Head of caudate nucleus (tissue), 42 donors: ENCODE results near the gene KRT80.
A peak's percentile ranks its signal among the peaks of the same experiment; 100 is the strongest.

Experiments used
- DNase-seq, 42 donors: peaks; one replicate each; pipeline versions ENCODE4 v3.0.0 to v3.0.0-alpha.2; 2020 to 2021; ENCODE audit warnings: mixed read lengths in 7 of 42
- intact Hi-C: fragments of 100-400 bp; cut with DNase I; formaldehyde crosslinking; loops from one replicate; pipeline ENCODE4 v1.15.0; 2022

Gene KRT80

DNA sequence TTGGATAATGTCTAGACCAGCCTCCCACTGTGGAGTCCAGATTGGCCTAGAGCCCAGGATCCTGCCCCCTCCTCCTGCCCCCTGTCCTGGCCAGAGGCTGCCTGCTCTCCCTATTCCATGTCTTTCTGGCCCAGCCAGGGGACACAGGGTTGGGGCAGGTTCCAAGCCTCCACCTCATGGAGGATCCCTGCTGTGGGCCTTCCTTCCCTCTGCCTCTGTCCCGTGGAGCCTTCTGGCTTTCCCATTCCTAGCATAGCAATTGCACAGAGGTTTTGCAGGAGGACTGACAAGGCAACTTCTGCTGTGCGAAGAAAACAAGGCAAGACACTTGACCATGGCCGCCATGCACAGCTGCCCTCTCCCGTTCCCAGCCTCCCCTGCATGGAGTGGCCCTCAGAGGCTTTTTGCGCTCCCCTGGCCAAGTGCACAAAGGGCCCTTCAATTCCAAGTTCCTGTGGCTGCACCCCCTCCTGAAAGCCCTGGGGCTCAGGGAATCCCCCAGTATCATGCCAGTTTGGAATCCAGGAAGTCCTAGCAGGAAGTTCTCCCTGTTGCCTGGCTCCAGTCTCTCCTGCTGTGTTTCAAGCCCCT, 42.1 kb downstream of the KRT80 start:
- intact Hi-C loops = loop anchor here (10.0 kb wide), 1 partner anchor 825 kb away; no protein-coding TSS in a partner anchor
- no peak for DNase-seq

DNA sequence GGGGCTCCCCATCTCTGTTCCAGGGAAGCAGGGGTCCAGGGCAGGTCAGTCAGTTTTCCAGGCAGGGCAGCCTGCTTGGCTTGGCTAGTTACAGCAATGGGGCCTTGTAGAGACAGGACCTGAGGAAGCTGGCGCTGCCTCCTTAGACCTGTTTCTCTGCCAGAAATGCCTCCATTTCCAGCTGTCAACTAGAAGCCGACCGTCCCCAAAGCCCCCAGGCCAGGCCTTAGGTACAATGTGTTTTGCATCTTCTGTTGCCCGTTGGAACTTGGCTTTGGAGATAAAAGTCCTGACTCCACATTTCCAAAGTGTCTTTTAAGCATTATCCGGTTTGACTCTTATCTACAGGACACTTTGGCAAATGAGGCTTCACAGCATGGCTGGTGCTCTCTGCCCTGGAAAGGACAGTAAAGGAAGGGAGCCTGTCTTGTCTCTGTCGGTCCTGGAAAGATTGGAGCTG, 42.6 kb downstream of the KRT80 start:
- intact Hi-C loops = loop anchor here (10.0 kb wide), 1 partner anchor 826 kb away; no protein-coding TSS in a partner anchor

DNA sequence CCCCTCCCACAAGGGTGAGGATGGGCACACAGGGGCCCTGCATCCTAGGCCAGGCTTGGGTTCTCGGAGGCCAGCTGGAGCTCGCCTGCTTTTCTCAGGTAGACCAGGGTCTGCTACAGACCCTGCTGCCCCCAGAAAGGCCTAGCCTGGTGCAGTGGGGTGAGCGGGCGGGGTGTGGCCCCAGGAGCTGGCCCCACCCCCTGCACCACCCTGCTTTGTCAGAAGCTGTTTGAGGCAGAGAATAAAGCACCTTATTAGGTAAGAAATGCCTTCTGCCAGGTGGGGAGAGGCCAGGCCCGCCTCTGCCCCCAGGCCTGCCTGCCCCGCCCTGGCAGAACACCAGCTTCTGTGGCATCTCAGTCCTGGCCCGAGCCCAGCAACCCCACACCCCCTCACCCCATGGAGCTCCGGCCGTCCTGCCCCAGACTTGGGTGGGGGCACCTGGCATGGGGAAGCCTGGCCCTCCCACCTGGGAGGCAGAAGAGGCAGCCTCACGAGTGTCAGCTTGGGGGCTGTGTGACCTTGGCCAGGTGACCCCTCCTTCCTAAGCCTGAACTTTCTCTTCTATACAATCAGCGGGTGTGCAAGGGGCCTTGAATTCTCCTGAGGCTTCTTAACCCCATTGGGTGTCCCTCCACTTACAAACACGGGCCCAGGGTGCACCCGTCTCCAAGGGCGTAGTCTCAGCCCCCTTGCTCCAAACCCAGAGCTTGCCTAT, 43.2 kb downstream of the KRT80 start:
- DNase-seq = no peak
- intact Hi-C loops = loop anchor here (10.0 kb wide), 1 partner anchor 826 kb away; no protein-coding TSS in a partner anchor

More for the DNA sequence above, 42.6 kb downstream of the KRT80 start:
- DNase-seq = no peak

DNA sequence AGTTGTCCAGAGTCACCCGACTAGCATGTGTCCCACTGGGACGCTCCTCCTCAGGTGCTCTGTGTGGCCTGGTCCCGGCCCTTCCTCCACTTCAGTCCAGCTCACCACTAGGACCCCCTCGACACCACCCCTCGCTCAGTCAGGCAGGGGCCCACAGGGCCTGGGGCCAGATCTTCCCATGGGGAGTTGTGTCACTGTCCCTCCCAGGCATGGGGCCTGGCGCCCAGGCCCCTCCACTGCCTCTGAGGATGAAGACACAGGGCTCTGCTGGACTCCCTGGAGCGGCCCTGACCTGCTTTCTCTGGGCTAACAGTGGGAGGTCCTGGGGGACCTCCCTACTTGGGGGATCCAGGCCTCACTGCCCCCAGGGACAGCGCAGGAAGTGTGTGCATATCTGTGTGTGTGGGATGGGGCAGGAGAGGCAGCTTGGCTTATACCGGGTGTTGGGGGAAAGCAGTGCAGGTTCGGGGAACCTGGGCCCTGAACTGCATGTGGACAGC, 43.8 kb downstream of the KRT80 start:
- intact Hi-C loops = loop anchor here (10.0 kb wide), 1 partner anchor 827 kb away; no protein-coding TSS in a partner anchor
- no peak for DNase-seq

DNA sequence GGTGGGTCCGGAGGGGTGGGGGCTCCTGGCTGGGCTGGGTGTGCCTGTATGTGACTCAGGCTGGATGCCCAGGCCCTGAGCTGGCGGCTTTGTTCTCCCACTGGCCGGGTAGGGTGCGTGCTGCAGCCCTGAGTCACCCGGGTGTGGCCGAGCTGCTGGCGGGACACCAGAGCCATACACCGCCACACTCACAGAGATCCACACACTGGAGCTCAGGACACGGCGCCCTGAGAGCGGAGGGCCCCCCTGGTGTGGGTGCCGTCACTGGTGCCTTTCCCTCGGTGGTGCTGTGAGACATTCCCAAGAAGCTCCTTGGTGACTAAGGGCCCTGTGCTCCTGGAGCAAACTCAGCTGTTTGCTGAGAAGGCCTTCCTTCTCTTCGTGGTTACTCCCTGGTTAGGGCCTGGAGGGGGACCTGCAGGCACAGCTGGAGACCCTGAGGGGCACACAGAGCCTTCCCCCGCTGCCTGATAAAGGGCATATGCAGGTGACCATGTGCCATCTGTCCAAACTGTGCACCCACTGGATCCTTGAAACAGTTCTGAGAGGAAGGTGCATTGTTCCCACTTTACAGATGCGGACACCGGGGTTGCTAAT, 44.3 kb downstream of the KRT80 start:
- intact Hi-C loops = loop anchor here (10.0 kb wide), 1 partner anchor 827 kb away; no protein-coding TSS in a partner anchor
- peak in 16 of 42 donors; percentile 10 to 76 (median 40) for DNase-seq

DNA sequence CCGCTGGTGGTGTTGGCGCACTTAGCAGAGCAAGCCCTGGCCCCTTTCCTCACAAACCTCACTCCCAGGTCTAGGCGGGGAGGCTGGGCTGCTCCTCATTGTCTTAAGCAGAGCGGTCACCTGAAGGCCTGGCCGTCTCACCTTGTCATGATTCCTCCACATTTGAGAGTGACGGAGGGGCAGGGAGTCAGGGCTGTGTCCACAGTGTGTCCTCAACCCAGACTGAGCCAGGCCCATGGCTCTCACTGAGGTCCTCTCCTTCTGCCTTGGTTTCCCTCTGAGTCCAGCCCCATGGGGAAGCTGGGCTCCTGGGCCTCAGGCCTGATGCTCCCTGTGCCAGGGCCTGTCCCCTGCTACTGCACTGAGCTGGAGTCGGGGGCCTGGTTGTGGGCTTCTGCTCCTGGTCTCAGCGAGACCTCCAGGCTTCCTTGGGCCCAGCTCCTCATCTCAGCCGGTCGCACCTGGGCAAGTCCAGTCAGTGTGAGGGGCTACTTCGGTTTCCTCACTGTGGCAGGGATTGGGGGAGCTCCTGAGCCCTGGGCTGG, 44.9 kb downstream of the KRT80 start:
- DNase-seq = no peak
- intact Hi-C loops = loop anchor here (10.0 kb wide), 1 partner anchor 828 kb away; no protein-coding TSS in a partner anchor

DNA sequence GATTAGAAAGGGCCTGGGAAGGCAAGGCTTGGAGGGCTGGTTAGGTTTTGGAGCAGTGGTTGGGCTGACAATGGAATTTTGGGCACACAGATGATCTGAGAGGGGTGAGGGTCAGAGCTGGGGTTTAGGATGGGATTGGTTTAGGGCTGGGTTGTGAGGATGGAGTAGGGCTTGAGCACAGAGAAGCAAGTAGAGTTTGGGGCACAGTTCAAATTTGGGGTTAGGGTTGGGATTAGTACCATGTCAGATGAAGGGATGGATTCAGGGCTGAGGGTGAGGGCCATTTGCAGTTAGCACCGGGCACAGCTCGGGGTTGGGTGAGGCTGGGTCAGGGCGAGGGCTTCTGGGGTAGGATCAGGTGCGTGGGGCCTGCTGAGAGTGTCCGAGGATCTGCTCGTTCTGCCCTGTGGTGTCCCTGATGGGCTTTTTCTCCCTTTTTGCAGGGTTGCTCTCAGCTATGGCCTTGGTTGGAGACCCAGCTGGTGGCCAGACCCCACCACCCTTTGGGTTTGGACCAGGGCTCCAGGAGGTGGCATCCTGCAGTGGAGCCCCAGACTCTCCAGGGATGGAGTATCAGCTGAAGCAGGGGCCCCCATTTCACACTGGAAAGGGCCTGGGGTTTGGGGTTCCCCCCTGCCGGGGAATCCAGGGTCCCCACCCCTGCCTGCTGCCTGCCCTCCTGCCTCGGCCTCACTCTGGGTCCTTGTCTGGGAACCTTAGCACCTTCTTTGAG, 45.6 kb downstream of the KRT80 start:
- DNase-seq = no peak
- intact Hi-C loops = loop anchor here (10.0 kb wide), 1 partner anchor 829 kb away; no protein-coding TSS in a partner anchor

DNA sequence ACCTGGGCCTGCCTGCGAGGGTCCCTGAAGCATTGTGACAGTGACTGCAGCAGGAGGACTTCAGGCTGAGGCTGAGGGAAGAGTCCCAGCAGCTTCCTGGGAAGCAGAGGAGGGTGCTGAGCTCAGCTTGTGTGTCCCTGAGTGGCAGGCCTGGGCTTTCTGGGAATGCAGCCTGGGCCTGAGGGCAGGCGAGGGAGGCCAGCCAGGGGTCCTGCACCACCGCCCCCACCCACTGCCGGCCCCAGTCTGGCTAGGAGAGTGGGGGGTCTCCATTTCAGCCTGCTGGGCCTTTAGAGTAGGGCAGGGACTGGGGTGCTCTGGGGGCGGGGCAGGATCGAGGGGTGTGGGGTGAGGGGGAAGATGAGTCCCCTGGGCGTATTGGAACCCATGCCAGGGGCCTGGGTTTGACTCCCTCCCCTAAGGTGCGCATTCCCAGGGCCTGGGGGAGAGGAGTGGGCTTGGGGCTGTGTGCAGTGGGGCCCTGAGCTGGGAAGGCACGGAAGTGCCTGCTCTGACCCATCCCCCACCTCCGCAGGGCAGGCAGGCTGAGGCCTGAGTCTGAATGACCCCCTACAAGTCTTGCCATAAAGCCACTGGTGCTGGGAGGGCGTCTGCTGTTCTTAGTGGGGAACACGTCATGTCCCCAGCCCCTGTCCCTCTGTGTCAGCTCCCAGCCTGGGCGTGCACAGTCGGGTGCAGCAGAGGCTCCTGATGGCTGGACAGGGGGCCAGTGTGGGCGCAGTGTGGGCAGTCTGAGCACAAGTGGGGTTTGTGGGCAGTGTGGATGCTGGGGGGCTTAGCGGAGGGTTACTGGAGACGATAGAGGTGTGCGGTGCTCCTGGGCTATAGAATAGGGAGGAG, 46.4 kb downstream of the KRT80 start:
- no peak for DNase-seq
- intact Hi-C loops = loop anchor here (10.0 kb wide), 1 partner anchor 829 kb away; no protein-coding TSS in a partner anchor

DNA sequence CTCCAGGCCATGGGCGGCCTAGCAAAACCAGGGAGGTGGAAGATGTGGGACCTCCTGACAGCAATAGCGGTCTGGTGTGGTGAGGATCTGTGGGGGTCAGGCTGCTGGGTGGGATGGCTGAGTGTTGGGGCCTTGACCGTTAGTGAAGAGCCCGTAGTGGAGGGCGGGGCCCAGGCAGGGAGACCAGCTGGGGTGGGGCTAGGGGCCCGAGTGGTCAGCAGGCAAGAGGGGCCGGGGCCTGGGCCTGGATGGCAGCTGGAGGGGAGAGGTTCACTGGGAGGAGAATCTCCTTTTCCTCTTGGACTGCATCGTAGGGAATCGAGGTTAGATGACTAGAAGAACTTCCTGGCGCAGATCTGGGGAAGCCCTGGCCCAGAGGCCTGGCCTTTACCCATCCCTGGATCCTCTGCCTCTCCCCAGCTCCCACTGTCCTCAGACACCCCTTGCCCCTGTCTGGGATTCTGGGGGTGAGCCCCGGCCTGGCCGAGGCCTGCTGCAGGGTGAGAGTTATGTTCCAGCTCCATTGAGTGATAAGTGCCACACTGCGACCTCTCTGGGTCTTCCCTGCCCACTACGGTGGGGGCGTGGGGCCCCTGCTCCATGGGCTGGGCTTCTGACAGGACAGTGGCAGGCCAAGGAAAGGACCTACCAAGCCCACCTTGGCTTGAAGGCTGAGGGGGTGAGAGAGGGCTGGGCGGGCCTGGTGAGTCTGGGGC, 47.1 kb downstream of the KRT80 start:
- intact Hi-C loops = loop anchor here (10.0 kb wide), 1 partner anchor 830 kb away; no protein-coding TSS in a partner anchor
- DNase-seq = no peak

DNA sequence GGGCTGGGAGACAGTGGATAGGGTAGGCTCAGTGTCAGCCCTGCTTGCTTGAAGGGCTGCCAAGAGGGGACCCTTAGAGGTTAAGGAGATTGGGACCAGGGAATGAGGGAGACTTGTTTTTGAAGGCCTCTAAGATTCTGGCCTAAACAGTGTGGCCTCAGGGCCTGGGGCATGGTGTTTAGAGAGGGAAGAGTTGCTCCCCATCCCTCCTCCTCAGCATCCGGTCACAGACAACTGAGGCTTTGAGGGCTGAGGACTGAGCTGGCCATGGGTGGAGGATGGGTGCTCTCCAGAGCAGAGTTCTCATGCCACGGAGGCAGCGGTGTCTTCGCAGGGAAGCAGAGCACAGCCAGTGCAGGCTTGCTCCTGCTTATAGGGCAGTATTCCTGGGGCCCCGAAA, 49.4 kb downstream of the KRT80 start:
- no peak for DNase-seq
- intact Hi-C loops = loop anchor here (10.0 kb wide), 1 partner anchor 832 kb away; no protein-coding TSS in a partner anchor

DNA sequence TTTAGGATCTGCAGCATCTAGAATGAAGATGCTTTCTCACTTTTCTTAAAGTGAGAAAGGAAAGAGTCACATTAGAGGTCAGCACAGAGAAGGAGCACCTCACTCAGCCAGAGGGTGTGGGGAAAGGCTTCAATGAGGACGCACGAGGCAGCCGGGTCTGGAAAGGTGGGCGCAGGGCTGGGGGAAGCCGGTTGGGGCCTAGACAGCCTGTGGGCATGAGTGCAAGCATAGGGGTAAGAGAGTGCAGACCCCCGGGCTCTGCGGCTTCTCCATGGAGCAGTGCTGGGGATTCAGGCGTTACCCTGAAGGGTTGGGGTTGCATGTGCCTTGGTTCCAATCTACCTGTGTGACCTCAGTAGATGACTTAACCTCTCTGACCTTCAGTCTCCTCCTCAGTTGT, 49.9 kb downstream of the KRT80 start:
- DNase-seq = no peak
- intact Hi-C loops = loop anchor here (10.0 kb wide), 1 partner anchor 833 kb away; no protein-coding TSS in a partner anchor

DNA sequence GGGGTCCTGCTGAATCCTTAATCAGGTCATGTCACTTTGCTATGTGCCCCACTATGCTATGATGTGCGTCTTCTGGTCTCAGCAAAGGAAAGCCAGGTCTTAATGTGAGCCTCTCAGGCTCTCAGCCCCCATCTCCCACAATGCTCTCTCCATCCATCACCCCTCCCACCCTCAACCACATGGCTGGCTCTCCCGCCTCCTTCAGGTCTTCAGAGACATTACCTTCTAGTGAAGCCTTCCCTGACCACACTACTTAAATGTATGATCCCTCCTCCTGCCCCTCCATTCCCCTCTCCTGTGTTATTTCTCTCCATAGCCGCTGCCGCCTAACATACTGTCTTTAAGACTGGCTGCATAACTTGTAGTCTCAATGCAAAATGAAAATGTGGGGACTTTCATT, 50.5 kb downstream of the KRT80 start:
- DNase-seq = no peak
- intact Hi-C loops = loop anchor here (10.0 kb wide), 1 partner anchor 833 kb away; no protein-coding TSS in a partner anchor

DNA sequence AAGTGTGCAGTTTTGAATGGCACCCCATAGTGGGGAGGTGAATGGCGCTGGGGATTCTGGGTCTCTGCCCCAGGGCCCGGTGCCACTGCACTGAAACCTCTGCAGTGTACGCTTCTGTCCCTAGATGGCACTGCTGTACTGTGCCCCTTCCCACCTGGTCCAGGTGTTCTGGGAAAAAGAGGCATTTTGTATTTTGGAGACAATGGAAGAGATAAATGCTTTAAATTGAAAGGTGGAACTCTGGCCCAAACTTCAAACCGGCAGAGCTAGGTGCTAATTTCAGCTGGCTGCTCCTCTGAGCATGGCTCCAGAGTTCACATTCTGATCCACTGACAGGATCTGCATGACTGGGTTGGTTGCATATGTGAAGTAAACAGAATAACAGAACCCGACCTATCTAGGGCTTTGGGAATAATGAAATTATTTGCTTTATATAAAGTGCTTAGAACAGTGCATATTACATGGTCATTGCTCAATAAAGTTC, 52.2 kb downstream of the KRT80 start:
- peak in 27 of 42 donors; percentile 15 to 61 (median 37) for DNase-seq
- intact Hi-C loops = loop anchor here (10.0 kb wide), 1 partner anchor 835 kb away; no protein-coding TSS in a partner anchor

DNA sequence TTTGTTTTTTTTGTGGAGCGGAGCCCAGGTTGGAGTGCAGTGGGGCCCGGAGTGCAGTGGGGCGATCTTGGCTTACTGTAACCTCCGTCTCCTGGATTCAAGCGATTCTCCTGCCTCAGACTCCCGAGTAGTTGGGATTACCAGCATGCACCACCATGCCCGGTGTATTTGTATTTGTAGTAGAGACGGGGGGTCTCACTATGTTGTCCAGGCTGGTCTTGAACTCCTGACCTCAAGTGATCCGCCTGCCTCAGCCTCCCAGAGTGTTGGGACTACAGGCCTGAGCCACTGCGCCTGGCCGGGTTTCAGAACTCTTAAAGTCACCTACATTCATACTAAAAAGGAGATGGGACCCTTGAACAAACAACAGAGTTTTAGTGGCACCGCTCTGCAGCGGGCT, 52.7 kb downstream of the KRT80 start:
- intact Hi-C loops = no loop called here

DNA sequence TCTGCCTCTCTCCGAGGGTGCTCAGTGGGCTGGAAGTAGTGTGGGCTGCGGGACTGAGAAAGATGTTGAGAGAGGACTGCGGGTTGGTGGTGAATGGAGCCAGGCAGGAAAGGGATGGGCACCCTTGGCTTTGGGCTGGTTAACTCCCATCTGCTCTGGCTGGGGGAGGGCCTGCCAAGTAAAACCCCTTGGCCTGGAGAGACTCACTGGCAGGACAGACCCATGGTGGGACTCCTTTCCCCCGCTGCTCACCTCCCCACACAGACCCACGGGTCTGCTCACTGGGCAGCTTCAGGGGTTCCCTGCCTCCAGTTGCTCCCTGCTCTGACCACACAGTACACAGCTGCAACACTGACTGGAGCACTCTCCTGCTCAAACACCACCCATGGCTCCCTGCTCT, 54.1 kb downstream of the KRT80 start:
- intact Hi-C loops = no loop called here
- DNase-seq = no peak

More for the DNA sequence above, 52.7 kb downstream of the KRT80 start:
- DNase-seq = no peak

DNA sequence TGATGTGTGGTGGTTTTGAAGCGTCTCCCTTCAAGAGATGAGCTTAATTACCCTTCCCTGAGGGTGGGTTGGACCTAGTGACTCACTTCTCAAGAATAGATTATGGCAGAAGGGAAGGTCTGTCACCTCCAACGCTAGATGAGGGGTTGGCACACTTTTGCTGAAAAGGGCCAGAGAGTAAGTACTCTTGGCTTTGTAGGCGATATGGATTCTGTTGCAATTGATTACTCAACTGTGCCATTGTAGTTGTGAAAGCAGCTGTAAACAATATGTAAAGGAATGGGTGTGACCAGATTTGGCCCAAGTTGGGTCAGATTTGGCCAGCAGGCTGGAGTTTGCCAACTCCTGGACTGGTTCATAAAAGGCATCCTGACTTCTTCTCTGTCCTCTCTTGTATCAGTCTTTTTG, 59.1 kb downstream of the KRT80 start:
- intact Hi-C loops = no loop called here
- peak in 29 of 42 donors; percentile 10 to 82 (median 37) for DNase-seq

DNA sequence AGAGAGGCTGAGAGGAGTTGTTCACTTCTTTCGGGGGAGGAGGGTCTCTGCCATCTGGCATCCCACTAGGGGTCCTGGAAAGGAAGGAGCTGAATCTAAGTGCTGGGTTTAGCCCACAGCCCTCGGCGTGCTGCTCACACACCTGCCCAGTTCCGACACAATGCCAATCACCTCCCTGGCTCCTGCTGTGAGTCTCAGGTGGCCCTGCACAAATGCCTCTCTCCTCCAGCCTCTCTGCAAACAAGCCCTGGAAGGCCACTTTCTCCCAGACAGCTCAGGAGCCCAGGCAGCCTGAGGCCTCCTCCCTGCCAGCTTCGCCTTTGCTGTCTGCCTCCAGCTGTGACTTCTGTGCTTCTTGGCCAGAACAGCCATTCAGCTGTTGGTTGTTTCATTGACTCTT, 61.1 kb downstream of the KRT80 start:
- intact Hi-C loops = no loop called here
- DNase-seq = peak in 10 of 42 donors; percentile 1 to 30 (median 8)
